Suprapubic skin (tissue), 4 donors: ENCODE results near the gene RAB6B. TPM values are rescaled to one million over a fixed set of nuclear protein-coding genes. Genes with fewer than 3 reads are reported as not detected.

Experiments used
- DNase-seq, 2 donors: peaks; one replicate each; pipeline ENCODE4 v3.0.0-alpha.2; 2019; ENCODE audit warnings: low spot score in 2 of 2
- H3K27ac ChIP-seq: fragments of 200-600 bp; sonication (generic); one replicate; pipeline ENCODE4 v1.5.1; 2019
- H3K27me3 ChIP-seq: fragments of 200-600 bp; sonication (generic); one replicate; pipeline ENCODE4 v1.5.1; 2019
- H3K36me3 ChIP-seq: fragments of 200-600 bp; sonication (generic); one replicate; pipeline ENCODE4 v1.5.1; 2019
- H3K4me1 ChIP-seq: fragments of 200-600 bp; sonication (generic); one replicate; pipeline ENCODE4 v1.5.1; 2019
- H3K4me3 ChIP-seq: fragments of 200-600 bp; sonication (generic); one replicate; pipeline ENCODE4 v1.5.1; 2019; ENCODE audit warnings: mild to moderate bottlenecking
- H3K9me3 ChIP-seq: fragments of 200-600 bp; sonication (generic); one replicate; pipeline ENCODE4 v1.5.1; 2019
- EP300 ChIP-seq: sonication (generic); formaldehyde crosslinking; IDR thresholded peaks from one replicate; pipeline ENCODE4 v1.6.1; 2017; ENCODE audit warnings: antibody characterized with exemption
- POLR2A ChIP-seq, 2 donors: fragments of 450-650 bp; IDR thresholded peaks; one replicate each; pipeline ENCODE4 v1.6.1; 2017; ENCODE audit warnings: antibody characterized with exemption in 2 of 2, mild to moderate bottlenecking in 2 of 2, moderate library complexity in 2 of 2
- POLR2AphosphoS5 ChIP-seq, 3 donors: sonication (generic); formaldehyde crosslinking; IDR thresholded peaks; one replicate each; pipeline ENCODE4 v1.6.1; 2017; ENCODE audit warnings: antibody characterized with exemption in 3 of 3
- WGBS: methylation state at CpG from one replicate; pipeline ENCODE4 v1.1.5; 2018; 5-methylcytosine and 5-hydroxymethylcytosine counted together
- total RNA-seq, 4 donors: library from RNA; depleted of rRNA; stranded (reverse); fragments of >200 nt; gene quantifications; one replicate each; pipeline ENCODE4 v1.1.0, GENCODE V29; 2016
- TF ChIP-seq, protein P1 (sequence below), 2 donors: fragments of 200-600 bp in 1 of 2; fragments of 450-650 bp in 1 of 2; sonication (generic) in 1 of 2; IDR thresholded peaks; one replicate each; pipeline ENCODE4 v1.5.1; 2016 to 2019; ENCODE audit warnings: antibody characterized with exemption in 2 of 2, mild to moderate bottlenecking in 1 of 2, moderate library complexity in 1 of 2

The RAB6B gene
- total RNA-seq, 4 donors from 2014 or later, result 0.34 to 1.3 (median 0.83) TPM

DNA sequence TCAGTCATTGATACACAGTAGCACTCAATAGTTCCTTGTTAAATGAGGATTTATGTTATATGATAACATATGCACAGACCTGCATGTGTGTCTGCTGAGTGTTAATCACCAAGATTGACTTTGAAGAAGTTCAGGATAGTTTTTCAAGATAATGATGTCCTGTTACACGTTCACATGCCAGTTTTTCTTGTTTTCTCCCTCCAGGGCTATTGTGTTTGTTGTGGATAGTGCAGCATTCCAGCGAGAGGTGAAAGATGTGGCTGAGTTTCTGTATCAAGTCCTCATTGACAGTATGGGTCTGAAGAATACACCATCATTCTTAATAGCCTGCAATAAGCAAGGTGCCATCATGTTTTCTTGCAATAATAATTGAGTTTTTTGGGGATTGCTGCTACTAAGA, 80.3 kb downstream of the RAB6B start:
- no peaks in the 10 kb centered on the region for H3K9me3 ChIP-seq
- WGBS, result 56% methylated on average over 2 of the region's 2 CpGs
- no peak for DNase-seq
- peaks cover 7% of the 10 kb centered on the region for H3K4me1 ChIP-seq
- TF ChIP-seq, protein P1, sequence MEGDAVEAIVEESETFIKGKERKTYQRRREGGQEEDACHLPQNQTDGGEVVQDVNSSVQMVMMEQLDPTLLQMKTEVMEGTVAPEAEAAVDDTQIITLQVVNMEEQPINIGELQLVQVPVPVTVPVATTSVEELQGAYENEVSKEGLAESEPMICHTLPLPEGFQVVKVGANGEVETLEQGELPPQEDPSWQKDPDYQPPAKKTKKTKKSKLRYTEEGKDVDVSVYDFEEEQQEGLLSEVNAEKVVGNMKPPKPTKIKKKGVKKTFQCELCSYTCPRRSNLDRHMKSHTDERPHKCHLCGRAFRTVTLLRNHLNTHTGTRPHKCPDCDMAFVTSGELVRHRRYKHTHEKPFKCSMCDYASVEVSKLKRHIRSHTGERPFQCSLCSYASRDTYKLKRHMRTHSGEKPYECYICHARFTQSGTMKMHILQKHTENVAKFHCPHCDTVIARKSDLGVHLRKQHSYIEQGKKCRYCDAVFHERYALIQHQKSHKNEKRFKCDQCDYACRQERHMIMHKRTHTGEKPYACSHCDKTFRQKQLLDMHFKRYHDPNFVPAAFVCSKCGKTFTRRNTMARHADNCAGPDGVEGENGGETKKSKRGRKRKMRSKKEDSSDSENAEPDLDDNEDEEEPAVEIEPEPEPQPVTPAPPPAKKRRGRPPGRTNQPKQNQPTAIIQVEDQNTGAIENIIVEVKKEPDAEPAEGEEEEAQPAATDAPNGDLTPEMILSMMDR (IDR thresholded peaks at IDR 0.05), result no peak
- TF ChIP-seq POLR2AphosphoS5 (IDR thresholded peaks at IDR 0.05) (no peak), EP300 (no peak), POLR2A (IDR thresholded peaks at IDR 0.05) (no peak)
- no peak overlapping the region for H3K27ac ChIP-seq
- no peaks in the 10 kb centered on the region for H3K27me3 ChIP-seq
- H3K36me3 ChIP-seq, result peaks cover 67% of the 10 kb centered on the region
- H3K4me3 ChIP-seq, result no peak overlapping the region

DNA sequence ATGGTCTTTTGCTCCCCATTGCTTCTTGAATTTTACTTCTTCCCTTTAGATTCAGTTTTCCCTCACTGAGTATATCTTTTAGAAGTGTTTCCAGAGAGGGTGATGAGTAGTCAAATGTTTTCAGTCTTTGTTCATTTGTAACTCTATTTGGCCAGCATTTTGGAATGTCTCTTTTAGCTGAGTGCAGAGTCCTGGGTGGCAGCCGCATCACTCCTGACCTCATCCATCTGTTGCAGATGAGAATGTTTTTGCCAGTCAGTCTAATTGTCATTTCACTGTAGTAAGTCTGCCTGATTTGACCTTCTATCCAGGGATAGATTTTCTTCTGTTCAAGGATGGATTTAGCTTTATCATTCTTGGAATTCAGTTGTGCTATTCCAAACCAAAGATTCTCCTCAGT, 82.8 kb downstream of the RAB6B start:
- Histone ChIP-seq H3K4me3 (no peak overlapping the region), H3K27me3 (no peaks in the 10 kb centered on the region), H3K4me1 (no peaks in the 10 kb centered on the region), H3K9me3 (no peaks in the 10 kb centered on the region), H3K36me3 (peaks cover 67% of the 10 kb centered on the region), H3K27ac (no peak overlapping the region)
- TF ChIP-seq POLR2A (IDR thresholded peaks at IDR 0.05) (no peak), POLR2AphosphoS5 (IDR thresholded peaks at IDR 0.05) (no peak), EP300 (no peak)
- TF ChIP-seq, protein P1 (IDR thresholded peaks at IDR 0.05), result no peak
- WGBS, result 78% methylated on average over 1 of the region's 1 CpG
- no peak for DNase-seq

DNA sequence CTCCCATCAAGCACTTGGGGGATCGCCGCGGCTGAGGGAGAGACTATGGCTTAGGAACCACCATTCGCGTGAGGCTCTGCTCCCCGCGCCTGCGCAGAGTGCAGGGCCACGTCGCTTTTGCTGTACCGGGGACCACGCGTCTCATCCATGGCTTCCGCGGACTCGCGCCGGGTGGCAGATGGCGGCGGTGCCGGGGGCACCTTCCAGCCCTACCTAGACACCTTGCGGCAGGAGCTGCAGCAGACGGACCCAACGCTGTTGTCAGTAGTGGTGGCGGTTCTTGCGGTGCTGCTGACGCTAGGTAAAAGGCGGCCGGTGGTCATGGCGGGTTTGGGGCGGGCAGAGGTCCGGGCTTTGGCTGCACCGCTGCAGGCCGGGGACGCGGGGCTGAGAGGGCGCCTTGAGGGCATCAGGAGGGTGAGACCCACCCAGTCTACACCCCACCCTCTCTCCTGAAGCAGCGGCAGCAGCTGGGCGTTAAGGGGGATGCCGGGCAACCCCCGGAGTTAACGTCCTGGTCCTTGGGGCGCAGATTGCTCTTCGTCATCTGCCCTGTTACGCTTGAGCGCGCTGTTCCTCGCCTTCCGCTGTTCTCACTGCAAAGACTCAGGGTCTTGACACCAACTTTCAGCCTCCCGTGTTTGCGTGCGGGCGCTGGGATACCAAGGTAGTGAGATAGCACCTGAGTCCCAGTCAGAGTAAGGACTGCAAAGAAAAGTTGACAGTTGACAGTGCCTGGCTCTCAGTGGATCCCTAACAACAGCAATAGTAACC, 89.8 kb downstream of the RAB6B start, which contains the start of gene SRPRB:
SRPRB (plus strand) TSS at position 114 of the 774 bp plus-strand sequence; CDS start at position 148, 34 bp downstream.
- H3K27ac ChIP-seq, result peak within 1 kb of the TSS; percentile 58
- peaks cover 17% of the 10 kb centered on the region for H3K36me3 ChIP-seq
- peak within 1 kb of the TSS; percentile 97 for H3K4me3 ChIP-seq
- H3K9me3 ChIP-seq, result no peaks in the 10 kb centered on the region
- peak; percentile 94 to 95 for DNase-seq
- no peaks in the 10 kb centered on the region for H3K27me3 ChIP-seq
- WGBS, result 0% methylated on average over 22 of the region's 53 CpGs
- peaks cover 12% of the 10 kb centered on the region for H3K4me1 ChIP-seq
- TF ChIP-seq POLR2A (IDR thresholded peaks at IDR 0.05), result no peak
- TF ChIP-seq POLR2AphosphoS5 (IDR thresholded peaks at IDR 0.05), result peak in 1 of 3 donors; percentile 42
- TF ChIP-seq EP300, result no peak
- TF ChIP-seq, protein P1 (IDR thresholded peaks at IDR 0.05), result no peak

DNA sequence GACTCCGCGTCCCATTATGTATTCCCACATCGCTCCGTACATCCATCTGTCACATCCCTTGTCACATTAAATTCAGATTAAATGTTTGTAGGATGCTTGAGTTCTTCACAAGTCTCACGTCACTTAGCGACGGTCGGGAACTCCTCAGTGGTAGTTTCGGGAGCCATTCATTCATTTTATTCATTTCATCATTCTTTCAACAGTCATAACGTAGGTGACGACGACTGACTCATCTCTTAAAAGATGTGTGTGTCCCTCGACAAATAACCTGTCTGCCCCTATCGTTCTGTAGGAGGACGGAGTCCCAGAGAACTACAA, 90.3 kb downstream of the RAB6B start:
- no peak overlapping the region for H3K27ac ChIP-seq
- H3K27me3 ChIP-seq, result no peaks in the 10 kb centered on the region
- no peak for DNase-seq
- 10% methylated on average over 15 of the region's 15 CpGs for whole genome bisulfite sequencing
- peaks cover 12% of the 10 kb centered on the region for H3K4me1 ChIP-seq
- peak overlapping the region; percentile 97 for H3K4me3 ChIP-seq
- TF ChIP-seq POLR2A (IDR thresholded peaks at IDR 0.05), result no peak
- no peak for TF ChIP-seq POLR2AphosphoS5 (IDR thresholded peaks at IDR 0.05)
- TF ChIP-seq EP300, result no peak
- no peaks in the 10 kb centered on the region for H3K9me3 ChIP-seq
- peaks cover 15% of the 10 kb centered on the region for H3K36me3 ChIP-seq

DNA sequence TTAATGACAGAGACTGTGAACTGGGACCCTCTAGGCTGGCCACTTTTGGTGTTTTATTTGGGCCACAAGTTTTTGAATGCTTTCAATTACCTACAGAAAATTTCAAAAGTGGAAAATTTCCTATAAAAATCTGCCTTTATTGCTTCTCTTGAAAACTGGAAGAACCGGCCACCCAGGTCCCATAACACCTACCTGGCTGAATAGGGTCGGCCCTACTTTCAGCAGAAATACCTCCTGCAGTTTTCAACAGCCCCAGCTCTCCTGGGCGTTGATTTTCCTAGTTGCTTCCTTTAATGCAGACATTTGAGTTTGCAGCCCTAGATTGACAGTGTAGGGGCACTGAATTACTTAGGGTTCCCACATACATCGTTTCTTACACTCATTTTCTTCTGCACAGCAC, 90.8 kb downstream of the RAB6B start:
- no peak for TF ChIP-seq EP300
- no peak for TF ChIP-seq POLR2A (IDR thresholded peaks at IDR 0.05)
- no peak for TF ChIP-seq POLR2AphosphoS5 (IDR thresholded peaks at IDR 0.05)
- TF ChIP-seq, protein P1 (IDR thresholded peaks at IDR 0.05), result no peak
- Histone ChIP-seq H3K9me3 (no peaks in the 10 kb centered on the region), H3K36me3 (peaks cover 11% of the 10 kb centered on the region), H3K4me3 (no peak overlapping the region), H3K4me1 (peaks cover 12% of the 10 kb centered on the region), H3K27me3 (no peaks in the 10 kb centered on the region), H3K27ac (no peak overlapping the region)
- no peak for DNase-seq
- WGBS, result 64% methylated on average over 4 of the region's 4 CpGs
